Natural killer cell (primary cell): ENCODE results near the gene HMCN2. TPM values are rescaled to one million over a fixed set of nuclear protein-coding genes. Genes with fewer than 3 reads are reported as not detected.

Source experiments
- ATAC-seq, 3 donors: fragments of 150-1000 bp in 2 of 3; fragments of 200-7000 bp in 1 of 3; cut with Tn5 transposase; 1 replicate in 1 of 3; 2 replicates in 2 of 3; pipeline ENCODE4 v1.10.0; 2021; ENCODE audit warnings: mild to moderate bottlenecking in 2 of 3, moderate library complexity in 2 of 3
- DNase-seq, 2 donors: peaks; one replicate each; pipeline versions ENCODE4 v3.0.0 to v3.0.0-alpha.2; 2013 to 2021; ENCODE audit warnings: mixed read lengths in 1 of 2
- H3K27ac ChIP-seq: one replicate; pipeline ENCODE4 v1.5.1; 2013; ENCODE audit warnings: mild to moderate bottlenecking, low read length
- H3K27me3 ChIP-seq: one replicate; pipeline ENCODE4 v1.6.1; 2013; ENCODE audit warnings: low read length; ENCODE audit not compliant: control insufficient read depth, insufficient read depth
- H3K36me3 ChIP-seq: one replicate; pipeline ENCODE4 v1.6.1; 2013; ENCODE audit warnings: low read length; ENCODE audit not compliant: control insufficient read depth, insufficient read depth
- H3K4me1 ChIP-seq: one replicate; pipeline ENCODE4 v1.6.1; 2013; ENCODE audit warnings: low read length; ENCODE audit not compliant: control insufficient read depth, insufficient read depth
- H3K4me3 ChIP-seq: one replicate; pipeline ENCODE4 v1.5.1; 2013; ENCODE audit warnings: low read length
- H3K9me3 ChIP-seq: one replicate; pipeline ENCODE4 v1.6.1; 2013; ENCODE audit warnings: low read length; ENCODE audit not compliant: control insufficient read depth, insufficient read depth
- H3K27ac Mint-ChIP-seq, 2 donors: one replicate each; pipeline ENCODE4 v1.8.0; 2022; ENCODE audit warnings: mild to moderate bottlenecking in 2 of 2, mixed read lengths in 2 of 2, moderate library complexity in 1 of 2
- H3K27me3 Mint-ChIP-seq, 2 donors: one replicate each; pipeline ENCODE4 v1.8.0; 2022; ENCODE audit warnings: low read depth in 2 of 2, mixed read lengths in 2 of 2
- H3K36me3 Mint-ChIP-seq: one replicate; pipeline ENCODE4 v1.8.0; 2022; ENCODE audit warnings: mixed read lengths
- H3K4me1 Mint-ChIP-seq, 2 donors: one replicate each; pipeline ENCODE4 v1.8.0; 2022; ENCODE audit warnings: mixed read lengths in 2 of 2
- H3K4me3 Mint-ChIP-seq: one replicate; pipeline ENCODE4 v1.8.0; 2022; ENCODE audit warnings: mild to moderate bottlenecking, moderate library complexity, mixed read lengths
- H3K9me3 Mint-ChIP-seq, 2 donors: one replicate each; pipeline ENCODE4 v1.8.0; 2022; ENCODE audit warnings: mixed read lengths in 2 of 2
- WGBS: methylation state at CpG from one replicate; pipeline ENCODE4 v1.1.7; 2013; ENCODE audit warnings: missing lambda C conversion rate; ENCODE audit not compliant: insufficient coverage; 5-methylcytosine and 5-hydroxymethylcytosine counted together
- intact Hi-C: fragments of 100-400 bp; cut with micrococcal nuclease; formaldehyde crosslinking; loops from one replicate; pipeline ENCODE4 v1.14.2; 2022
- total RNA-seq, 4 donors: library from RNA; stranded (reverse); fragments of 120-200 nt in 1 of 4; gene quantifications; one replicate each; pipeline versions ENCODE4 v1.2.3 to v1.2.4, GENCODE V29; 2013 to 2022
- TF ChIP-seq, protein P1 (sequence below): fragments of 200-600 bp; IDR thresholded peaks from one replicate; pipeline ENCODE4 v1.8.0; 2022; ENCODE audit warnings: antibody characterized with exemption

Gene HMCN2
- total RNA-seq, 3 donors from 2014 or later (not counting 1 experiment from before 2014, with no cell fraction given): not detected

GRCh38 chr9:130325921-130326320 lies 60.4 kb downstream of the HMCN2 start:
- Mint-ChIP-seq H3K4me1 (no peaks in the 10 kb centered on the region), H3K4me3 (no peak overlapping the region), H3K27ac (no peak overlapping the region), H3K9me3 (no peaks in the 10 kb centered on the region), H3K27me3 (peaks cover 21 to 42% of the 10 kb centered on the region in 2 donors), H3K36me3 (no peaks in the 10 kb centered on the region)
- no peaks in the 10 kb centered on the region for H3K4me1 ChIP-seq
- no peak for DNase-seq
- H3K36me3 ChIP-seq: no peaks in the 10 kb centered on the region
- 85% methylated on average over 7 of the region's 7 CpGs for WGBS
- no peak for ATAC-seq
- H3K9me3 ChIP-seq: no peaks in the 10 kb centered on the region
- H3K27ac ChIP-seq: no peak overlapping the region
- peaks cover 2% of the 10 kb centered on the region for H3K27me3 ChIP-seq
- intact Hi-C loops: no loop called here
- TF ChIP-seq, protein P1, sequence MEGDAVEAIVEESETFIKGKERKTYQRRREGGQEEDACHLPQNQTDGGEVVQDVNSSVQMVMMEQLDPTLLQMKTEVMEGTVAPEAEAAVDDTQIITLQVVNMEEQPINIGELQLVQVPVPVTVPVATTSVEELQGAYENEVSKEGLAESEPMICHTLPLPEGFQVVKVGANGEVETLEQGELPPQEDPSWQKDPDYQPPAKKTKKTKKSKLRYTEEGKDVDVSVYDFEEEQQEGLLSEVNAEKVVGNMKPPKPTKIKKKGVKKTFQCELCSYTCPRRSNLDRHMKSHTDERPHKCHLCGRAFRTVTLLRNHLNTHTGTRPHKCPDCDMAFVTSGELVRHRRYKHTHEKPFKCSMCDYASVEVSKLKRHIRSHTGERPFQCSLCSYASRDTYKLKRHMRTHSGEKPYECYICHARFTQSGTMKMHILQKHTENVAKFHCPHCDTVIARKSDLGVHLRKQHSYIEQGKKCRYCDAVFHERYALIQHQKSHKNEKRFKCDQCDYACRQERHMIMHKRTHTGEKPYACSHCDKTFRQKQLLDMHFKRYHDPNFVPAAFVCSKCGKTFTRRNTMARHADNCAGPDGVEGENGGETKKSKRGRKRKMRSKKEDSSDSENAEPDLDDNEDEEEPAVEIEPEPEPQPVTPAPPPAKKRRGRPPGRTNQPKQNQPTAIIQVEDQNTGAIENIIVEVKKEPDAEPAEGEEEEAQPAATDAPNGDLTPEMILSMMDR: no peak
- H3K4me3 ChIP-seq: no peak overlapping the region

- H3K27me3 ChIP-seq: peaks cover 2% of the 10 kb centered on the region
- H3K4me3 ChIP-seq: no peak overlapping the region
- intact Hi-C loops: no loop called here
- H3K36me3 Mint-ChIP-seq: no peaks in the 10 kb centered on the region
- no peak overlapping the region for H3K27ac Mint-ChIP-seq
- H3K9me3 ChIP-seq: no peaks in the 10 kb centered on the region
- DNase-seq: no peak
- peaks cover 18 to 34% of the 10 kb centered on the region in 2 donors for H3K27me3 Mint-ChIP-seq
- TF ChIP-seq, protein P1: no peak
- no peak for ATAC-seq
- H3K9me3 Mint-ChIP-seq: no peaks in the 10 kb centered on the region
- no peak overlapping the region for H3K4me3 Mint-ChIP-seq
- no peak overlapping the region for H3K27ac ChIP-seq
- H3K4me1 Mint-ChIP-seq: no peaks in the 10 kb centered on the region
- 80% methylated on average over 15 of the region's 15 CpGs for WGBS
- H3K36me3 ChIP-seq: no peaks in the 10 kb centered on the region
- H3K4me1 ChIP-seq: no peaks in the 10 kb centered on the region
Measured at GRCh38 chr9:130327070-130327780, 61.7 kb downstream of the HMCN2 start.

- DNase-seq (no peak), ATAC-seq (no peak)
- H3K27ac ChIP-seq: no peak overlapping the region
- Mint-ChIP-seq H3K4me1 (no peaks in the 10 kb centered on the region), H3K27ac (no peak overlapping the region), H3K36me3 (no peaks in the 10 kb centered on the region), H3K9me3 (no peaks in the 10 kb centered on the region), H3K4me3 (no peak overlapping the region), H3K27me3 (peaks cover 15 to 32% of the 10 kb centered on the region in 2 donors)
- TF ChIP-seq, protein P1: no peak
- peaks cover 2% of the 10 kb centered on the region for H3K27me3 ChIP-seq
- H3K4me3 ChIP-seq: no peak overlapping the region
- no peaks in the 10 kb centered on the region for H3K36me3 ChIP-seq
- no peaks in the 10 kb centered on the region for H3K9me3 ChIP-seq
- H3K4me1 ChIP-seq: no peaks in the 10 kb centered on the region
- WGBS: 74% methylated on average over 19 of the region's 19 CpGs
- intact Hi-C loops: no loop called here
Measured at GRCh38 chr9:130327781-130328348, 62.3 kb downstream of the HMCN2 start.
